Right lobe of liver (tissue), 4 donors: ENCODE data around the gene PRXL2A.

Experiments used
- CTCF ChIP-seq, 4 donors: fragments of 200-600 bp in 3 of 4; fragments of 450-650 bp in 1 of 4; IDR thresholded peaks; one replicate each; pipeline versions ENCODE4 v1.5.1 to v1.8.0; 2016 to 2022; ENCODE audit warnings: antibody characterized with exemption in 4 of 4, mild to moderate bottlenecking in 2 of 4
- POLR2A ChIP-seq: fragments of 450-650 bp; IDR thresholded peaks from one replicate; pipeline ENCODE4 v1.6.1; 2017; ENCODE audit warnings: antibody characterized with exemption, mild to moderate bottlenecking
- donor health status: DM: no; HTN: no; CAD: no.
- donor health status: DM: no; HTN: no; CAD: no.
- donor health status: DM: no; HTN: yes; CAD: no.

- TF ChIP-seq CTCF (IDR thresholded peaks at IDR 0.05) (no peak), POLR2A (no peak)
Measured at GRCh38 chr10:80468806-80469421, 60.6 kb downstream of the PRXL2A start.
